HG02759 (cell line): Measurements from ENCODE around the gene ADAMTS12.

Experiments
- ATAC-seq: cut with Tn5 transposase; IDR thresholded peaks from one replicate; pipeline ENCODE4 v1.9.1; 2021; ENCODE audit warnings: mild to moderate bottlenecking, moderate library complexity; ENCODE audit not compliant: unreplicated experiment

Gene ADAMTS12

DNA sequence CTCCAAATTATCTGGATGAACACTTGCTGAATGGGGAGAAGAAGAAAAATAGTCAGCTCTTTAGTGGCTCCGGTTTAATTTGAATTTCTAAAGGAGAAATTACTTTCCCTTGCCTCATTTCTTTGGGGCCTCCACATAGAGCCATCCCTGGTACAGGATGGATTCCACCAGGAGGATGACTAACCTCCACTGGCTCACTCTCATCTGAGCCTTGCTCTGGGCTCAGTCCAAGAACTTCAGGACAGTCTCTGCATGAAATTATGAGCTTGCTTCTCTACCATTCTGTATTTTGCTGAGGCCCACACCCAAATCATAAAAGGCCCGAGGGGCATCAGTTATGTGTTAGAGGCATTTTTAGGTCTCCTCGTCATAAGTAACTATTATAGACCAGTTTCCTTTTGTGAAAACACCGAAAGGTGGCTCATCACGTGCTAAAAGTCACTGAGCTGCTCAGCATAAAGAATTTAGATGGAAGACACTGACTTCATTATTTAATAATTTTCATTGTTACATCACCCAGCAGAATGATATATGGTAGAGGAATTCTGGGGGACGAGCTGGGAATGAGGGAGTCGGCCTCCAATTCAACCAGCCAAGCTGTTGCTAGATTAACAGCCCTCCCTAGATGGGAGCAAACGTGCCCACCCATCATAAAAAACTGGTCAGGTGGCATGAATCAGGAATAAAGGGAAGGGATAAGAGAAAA lies 228.9 kb downstream of the ADAMTS12 start:
- no peak for ATAC-seq

DNA sequence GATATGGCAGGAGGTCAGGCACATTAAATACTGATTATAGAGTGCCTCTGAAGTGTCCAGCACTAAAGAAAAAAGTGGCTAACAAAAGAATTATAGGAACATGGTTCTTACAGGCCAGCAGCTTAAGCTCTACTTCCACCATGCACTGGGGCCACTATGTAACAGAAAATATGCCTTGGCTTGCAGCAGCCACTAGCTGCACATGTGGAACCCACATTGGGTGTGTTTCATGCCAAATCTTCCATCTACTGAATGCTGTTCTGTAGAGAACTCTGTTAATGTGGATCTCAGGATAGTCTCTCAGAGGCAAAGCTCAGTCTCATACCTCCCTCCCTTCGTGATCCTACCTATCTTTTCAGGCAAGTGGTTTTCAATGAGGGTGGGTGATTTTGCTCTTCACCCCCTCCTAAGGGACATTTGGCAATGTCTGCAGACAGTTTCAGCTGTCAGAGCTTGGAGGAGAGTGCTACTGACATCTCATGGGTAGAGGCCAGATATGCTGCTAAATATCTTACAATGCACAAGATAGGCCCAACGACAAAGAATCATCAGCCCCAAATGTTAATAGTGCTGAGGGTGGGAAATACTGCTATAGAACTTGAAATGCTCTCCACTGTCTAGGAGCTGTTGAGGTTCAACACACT lies 232.1 kb downstream of the ADAMTS12 start:
- no peak for ATAC-seq

DNA sequence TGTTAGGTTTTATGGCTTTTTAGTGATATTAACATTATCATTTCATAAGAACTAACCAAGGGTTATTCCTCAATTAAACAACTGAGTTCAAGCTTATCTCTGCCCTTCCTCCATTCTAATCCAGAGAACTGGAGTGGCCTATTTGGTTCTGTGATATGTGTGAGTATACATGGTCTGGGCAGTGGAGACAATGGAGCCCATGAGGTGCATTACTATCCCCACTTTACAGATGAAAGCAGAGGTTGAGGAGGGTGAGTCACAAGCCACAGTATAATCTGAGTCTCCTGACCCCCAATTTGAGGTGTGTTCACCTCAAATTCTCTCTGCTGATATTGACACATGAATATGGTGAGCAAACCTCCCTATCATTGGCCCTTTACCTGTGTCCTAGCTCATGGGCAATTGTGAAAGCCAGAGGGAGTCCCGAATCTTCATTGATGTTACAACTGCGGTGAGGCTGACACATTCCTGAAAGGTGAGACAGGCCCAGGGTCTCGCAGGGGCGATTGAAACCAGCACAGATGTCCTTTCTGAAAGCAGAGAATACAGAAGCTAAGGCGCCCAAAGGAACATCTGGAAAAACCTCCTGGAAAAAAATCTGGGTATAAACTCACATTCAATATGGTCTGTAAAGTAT lies 233.9 kb downstream of the ADAMTS12 start:
- ATAC-seq = no peak

DNA sequence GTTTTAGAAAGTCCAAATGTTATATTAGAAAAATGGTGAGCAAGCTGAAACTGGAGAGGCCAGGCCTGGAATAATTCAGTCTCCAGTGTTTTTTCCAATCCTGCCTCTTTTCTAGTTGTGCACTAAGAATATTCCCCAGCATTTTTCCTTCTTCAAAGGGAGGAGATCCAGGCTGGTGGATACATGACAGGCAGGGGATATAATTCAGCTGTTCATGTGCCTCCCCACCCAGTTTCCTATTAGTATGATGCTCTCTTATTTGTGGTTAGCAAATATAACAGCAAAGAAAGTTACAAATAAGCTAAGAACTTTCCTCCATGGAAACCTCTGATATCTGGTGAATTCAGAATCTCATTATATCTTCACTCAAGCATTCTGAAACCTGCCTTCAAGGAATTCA lies 234.6 kb downstream of the ADAMTS12 start:
- no peak for ATAC-seq

DNA sequence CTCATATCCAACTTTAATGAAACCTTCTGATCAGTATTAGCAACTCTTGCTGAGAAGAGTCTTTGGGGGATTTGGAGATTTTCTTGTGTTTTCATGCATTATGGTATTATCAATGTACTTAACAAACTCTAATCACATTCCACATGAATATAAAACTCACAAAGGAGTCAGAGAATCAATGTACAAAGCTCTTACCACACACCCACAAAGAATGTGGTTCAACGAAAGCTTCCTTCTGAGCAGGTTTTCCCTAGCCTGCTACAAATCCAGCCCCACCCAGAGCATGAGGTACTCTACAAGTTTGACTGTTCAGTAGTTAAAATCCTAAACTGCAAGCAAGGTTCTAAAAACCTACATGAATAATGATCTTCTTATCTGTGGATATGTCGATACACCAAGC lies 240.9 kb downstream of the ADAMTS12 start:
- ATAC-seq = no peak

DNA sequence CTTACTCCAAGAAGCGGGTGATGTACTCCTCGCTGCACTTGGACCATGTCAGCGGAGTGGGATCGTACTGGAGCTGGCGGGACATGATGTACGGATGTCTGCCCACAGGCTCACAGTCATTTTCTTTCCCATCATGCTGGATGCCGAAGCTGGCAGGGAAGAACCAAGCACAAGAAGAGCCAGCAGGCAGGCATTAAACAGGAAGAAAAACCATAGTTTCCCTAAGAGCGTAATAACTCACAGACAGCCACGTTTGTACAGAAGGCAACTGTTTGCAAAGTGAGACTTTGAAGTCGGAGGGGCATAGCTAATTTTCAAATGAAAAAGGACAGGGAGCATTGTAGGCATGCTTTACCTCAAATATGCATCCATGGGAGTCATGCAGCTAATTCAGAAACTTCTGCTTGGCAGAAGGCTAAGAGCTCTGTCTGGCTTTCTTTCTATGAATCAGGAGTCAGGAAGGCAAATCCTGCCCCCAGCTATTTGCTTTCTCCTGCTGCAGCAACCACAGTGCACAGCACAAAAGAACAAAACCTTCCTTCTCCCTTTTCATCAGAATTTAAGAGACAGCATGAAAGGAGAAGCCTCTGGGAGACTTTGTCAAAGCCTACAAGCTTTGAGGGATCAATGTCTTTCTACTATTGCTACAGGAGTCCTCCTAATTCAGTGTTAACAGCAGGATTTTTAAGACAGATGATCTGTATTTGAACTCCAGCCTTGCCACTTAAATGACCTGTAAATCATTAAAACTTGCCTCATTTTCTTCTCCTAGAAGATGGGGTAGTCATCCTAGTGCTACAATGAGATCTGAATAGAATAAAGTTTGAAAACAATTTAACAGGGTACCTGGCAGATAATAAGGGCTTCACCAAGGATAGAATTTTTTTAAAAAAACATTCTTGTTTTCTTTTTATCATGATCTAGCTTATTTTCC lies 242.0 kb downstream of the ADAMTS12 start:
- no peak for ATAC-seq

DNA sequence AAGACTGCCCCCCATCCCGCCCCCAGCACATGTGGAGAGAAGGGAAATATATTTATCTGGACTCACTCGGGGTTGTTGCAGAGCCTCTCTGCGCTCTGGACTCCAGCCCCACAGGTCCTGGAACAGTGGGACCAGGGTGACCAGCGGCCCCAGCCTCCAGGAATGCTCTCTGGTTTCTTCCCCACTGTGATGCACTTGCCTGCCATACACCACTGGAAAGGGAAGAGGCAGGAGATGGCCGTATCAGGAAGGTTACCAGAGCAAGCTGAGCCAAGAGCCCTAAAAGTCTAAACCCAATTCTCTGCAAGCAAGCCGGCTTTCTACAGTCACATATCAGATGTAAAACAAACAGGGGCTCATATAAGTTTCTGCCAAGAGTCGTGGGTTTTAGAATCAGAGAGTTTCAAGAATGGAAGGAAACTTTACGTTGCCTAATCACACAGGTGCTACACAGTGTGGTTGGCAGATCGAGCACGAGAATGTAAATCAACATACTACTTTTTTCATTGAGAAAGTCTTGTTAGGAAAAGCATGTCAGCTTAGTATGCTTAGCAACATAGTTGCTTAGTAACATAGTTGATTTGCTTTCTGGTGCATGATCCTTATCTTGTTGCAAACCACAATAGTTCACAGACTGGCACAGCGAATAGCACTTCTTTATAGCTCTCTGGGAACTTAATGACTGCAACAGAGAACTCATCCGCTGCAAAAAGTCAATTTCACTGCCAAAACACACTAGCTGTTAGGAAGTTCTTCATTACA lies 249.9 kb downstream of the ADAMTS12 start:
- ATAC-seq = peak; percentile 60

DNA sequence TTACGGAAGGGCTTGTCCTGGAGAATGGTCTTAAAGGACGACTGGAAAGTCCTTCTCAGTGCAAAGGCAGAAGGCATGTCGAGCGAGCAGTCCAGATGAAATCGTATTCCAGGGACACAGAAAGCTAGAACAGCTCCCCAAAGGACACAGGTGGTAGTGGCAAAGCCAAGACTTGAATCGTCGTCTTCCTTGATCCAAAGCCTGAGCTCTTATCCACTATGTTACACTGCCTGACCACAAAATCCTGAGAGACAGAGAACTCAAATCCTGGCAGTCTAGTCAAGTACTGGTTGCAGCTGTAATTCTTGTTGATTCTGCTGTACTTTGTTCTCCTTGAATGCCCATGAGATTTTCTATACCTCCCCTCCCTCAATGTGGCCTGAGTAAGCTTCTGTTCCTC lies 252.3 kb downstream of the ADAMTS12 start:
- no peak for ATAC-seq

DNA sequence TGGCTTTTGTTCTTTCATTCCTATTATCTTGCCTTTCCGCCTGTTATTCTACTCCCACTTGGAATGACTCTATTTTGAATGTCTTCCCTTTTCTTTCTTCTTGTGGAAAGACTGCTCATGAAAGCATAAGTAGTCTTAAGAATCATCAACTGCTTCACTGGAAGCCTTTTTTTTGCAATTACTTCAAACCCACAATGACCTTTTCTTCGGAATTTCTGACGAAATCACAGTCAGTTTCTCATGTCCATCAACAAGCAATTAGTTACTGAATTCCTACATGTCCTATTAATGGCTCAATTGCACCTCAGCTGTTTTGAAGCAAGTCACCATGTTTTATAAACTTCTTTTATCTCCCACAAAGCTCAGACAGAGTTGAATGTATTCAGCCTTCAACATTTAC lies 254.8 kb downstream of the ADAMTS12 start:
- no peak for ATAC-seq

DNA sequence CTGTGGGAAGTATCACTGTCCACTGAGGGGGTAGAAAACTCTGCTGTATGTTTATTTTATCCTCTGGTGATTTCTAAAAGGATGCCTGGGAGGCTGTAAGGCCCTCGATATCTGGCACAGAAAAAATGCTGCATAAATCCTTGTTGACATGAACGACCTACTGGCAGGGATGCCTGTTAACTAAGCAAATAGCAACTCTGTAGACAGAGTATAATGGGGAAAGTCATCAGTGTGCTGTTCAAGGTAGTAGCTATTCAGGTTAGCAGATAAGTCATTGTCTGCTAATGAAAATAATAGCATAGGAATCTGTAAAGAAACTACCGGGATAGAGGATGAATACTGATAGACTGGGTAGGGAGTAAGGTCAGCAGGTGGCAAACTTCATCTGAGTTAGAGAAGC lies 256.2 kb downstream of the ADAMTS12 start:
- no peak for ATAC-seq

DNA sequence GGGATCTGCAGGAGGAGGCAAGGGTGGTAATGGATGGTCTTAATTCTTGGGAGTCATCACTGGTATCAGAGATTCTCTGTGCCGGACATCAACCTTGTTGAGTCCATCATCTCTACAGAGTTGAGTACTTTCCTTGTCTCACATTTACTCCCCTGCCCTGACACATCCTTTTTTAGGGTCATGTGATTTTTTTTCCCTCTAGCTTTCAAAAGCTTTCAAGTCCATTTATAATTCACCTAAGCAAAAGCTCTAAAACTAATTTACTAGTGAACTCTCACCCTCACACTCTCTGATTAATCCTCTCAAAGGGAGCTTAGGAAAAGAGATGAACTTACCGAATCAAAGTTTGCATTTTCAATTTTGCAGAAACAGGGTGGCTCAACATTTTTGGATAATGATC lies 258.1 kb downstream of the ADAMTS12 start:
- no peak for ATAC-seq

DNA sequence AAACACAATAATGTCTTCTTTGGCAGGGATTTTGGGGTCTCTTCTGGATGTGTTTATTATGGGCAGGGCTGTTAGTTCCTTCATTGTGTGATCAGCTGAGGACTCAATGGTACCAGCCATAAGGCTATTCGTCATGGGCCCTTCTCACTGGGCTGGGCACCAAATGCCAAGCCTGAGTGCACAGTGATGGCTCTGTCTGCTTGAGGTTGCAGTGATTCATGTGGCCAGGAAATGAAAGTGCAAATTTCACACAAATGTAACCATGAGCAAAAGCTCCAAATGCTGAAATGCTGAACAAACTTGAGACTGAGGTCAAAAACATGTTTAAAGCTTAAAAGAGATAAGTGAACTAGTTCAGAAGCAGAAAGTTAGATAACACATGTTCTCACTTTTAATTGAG lies 260.0 kb downstream of the ADAMTS12 start:
- peak; percentile 97 for ATAC-seq

DNA sequence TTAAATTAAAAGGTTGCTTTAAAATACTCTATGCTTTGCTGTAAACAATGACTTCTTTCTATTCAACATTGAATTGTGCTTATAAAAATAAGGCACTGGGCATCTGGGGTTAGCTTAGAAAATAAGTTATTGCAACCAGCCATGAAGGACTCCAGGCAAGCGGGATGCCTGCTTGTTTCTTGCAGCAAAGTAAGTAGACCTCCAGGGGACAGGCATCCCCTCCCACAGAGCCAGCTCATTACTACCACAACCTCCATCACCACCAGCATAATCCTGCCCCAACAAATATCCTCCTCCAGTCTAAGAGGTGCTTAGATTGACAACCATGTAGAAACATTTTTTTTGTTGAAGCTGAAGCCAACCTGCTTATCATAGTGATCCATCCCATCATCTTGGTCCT lies 260.7 kb downstream of the ADAMTS12 start:
- no peak for ATAC-seq

DNA sequence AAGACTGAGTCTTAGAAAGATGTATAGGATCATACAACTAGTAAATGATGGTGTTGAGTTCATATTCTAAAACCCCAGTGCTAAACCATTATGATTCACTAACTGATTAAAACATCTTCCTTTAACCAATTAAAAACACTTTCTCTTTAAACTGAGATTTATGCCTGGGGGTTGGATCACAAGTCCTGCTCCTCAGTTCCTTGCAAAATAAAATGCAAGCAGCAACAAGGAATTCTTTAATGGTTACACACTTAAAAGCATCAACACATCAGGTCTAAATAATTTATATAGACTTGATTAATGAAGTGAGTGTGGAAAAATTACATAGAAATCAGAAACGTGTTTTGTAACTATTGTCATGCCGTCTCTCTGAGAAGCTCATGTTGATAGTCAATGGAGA lies 261.8 kb downstream of the ADAMTS12 start:
- no peak for ATAC-seq

DNA sequence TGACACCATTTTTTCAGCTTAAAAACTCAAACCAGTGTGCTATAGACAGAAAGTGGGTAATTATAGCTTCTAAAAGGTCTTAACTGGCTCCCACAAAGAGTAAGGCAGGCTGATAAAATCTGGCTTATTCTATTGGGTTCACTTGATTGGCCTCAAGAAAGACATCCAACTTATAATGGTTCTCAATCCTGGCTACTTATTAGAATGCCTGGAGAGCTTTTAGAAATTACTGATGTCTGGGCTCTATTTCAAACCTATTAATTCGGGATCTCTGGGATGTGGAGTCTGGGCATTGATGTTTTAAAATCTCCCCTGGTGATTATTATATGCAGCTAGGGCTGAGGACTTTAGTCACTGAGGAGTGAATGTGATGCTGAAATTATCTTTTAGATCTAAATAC lies 263.0 kb downstream of the ADAMTS12 start:
- ATAC-seq = no peak

DNA sequence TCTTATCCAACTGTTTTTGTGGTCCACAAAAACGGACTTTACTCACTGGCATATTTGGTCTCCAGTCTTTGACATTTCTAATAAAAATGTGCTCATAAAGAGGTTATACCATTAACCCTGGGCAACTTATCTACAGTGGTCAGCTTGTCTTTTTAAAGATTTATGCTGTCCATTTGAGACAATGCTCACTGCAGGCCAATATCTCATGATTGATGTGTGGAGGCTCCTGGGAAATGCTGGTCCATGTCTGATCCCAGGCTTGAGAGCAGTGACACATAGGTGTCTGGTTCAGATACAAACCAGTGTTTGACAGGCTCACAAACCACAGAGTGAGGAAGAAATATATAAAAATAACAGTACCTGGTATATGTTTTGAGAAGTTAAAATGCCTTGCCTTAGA lies 270.3 kb downstream of the ADAMTS12 start:
- ATAC-seq = no peak

DNA sequence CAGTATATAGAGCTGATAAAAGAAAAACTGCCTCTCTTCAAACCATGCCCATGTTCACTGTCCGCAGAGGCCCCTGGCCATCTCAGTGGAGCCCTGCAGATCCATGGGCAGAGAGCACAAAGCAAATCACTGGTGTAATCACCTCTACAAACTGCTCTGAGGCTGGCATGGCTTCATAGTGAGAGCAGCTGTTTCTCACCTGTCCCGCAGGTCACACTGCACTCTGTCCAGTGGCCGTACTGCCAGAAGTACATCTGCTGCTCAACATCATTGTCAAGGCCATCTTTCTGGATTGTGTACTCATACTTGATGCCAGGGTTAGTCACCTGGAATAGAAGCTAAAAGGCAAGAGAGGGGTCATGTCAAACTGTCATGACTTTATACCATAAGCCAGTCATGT lies 277.8 kb downstream of the ADAMTS12 start:
- no peak for ATAC-seq

DNA sequence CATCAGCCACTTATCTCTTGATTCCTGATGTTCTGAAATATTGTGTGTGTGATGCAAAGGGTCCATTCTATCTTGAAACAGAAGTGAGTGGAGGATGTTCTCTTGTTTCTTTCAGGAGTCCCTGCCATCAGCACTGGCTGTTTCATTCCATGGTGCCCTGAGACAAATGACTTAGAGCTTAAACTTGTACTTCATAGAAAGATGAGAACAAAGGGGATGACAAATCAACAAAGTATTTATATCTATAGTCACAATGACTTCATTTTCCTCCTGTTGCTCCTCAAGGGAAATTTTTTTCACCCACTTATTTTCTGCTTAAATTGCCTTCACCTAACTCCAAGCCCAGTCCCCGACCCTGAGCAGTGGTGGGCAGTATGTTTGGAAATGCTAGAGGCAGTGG lies 279.4 kb downstream of the ADAMTS12 start:
- no peak for ATAC-seq

DNA sequence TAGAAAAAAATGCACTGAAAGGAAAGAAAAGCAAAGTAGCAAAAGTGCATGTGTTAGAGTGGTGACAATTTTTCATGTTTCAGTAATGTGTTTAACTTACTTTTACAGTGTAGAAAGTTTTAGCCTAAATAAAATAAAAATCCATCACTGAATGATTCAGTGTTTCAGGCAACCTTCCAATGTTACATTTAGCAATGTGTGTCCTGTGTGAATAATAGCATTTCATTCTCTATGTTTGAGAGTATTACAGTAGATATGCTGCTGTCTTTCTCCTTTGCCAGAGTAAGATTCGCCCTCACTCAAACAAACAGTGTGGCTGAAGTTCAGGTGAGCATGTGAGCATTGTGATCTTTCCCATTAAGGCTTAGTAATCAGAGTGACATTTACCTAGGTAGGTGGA lies 279.9 kb downstream of the ADAMTS12 start:
- ATAC-seq = no peak

DNA sequence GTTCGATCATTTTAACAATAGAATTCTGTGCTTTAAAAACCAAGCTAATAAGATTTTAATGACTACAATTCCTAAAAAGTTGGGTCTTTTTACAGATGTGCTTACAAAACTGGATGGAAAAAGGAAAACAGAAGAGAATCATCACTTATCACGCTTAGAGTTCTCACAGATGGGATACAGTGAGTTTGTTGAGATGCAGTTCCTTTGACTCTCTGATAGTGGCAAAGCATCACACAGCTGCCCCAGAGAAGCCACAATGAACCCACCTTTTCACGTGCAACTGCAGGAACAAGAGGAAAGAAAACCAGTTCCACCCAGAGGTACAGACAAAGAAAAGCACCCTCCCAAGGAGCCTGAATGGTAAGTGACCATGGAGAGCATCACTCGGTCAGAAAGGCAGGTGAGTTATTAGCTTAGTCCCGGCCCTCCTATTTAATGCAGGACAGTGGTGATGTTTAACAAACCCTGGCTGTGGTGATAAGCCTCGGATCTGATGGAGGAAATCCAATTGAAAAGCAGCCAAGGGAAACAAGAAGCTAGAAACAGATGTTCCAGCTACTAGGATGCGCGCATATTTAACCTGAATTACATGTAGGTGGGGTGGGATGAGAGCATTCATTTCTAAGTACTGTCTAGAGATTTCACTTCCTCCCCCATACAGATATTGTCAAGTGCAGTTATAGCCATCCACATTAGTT lies 283.3 kb downstream of the ADAMTS12 start:
- no peak for ATAC-seq
